Smooth muscle cell (in vitro differentiated cells): ENCODE data around the gene FSIP1. TPM values are rescaled to one million over a fixed set of nuclear protein-coding genes. Genes with fewer than 3 reads are reported as not detected.

Source experiments
- DNase-seq: peaks from one replicate; lab custom pipeline; 2025; ENCODE audit not compliant: unreplicated experiment; lab: John Stamatoyannopoulos, UW
- H2AFZ ChIP-seq: fragments of 200-600 bp; sonication (generic); 2 replicates; pipeline ENCODE4 v1.6.0; 2016; ENCODE audit warnings: antibody characterized with exemption, low read depth, mild to moderate bottlenecking
- H3F3A ChIP-seq: fragments of 200-600 bp; sonication (generic); 2 replicates; pipeline ENCODE4 v1.6.0; 2017; ENCODE audit warnings: antibody characterized with exemption, low read depth
- H3K27ac ChIP-seq: fragments of 200-600 bp; sonication (generic); 2 replicates; pipeline ENCODE4 v1.5.1; 2016; ENCODE audit warnings: low read depth, mild to moderate bottlenecking
- H3K27me3 ChIP-seq: fragments of 200-600 bp; sonication (generic); 2 replicates; pipeline ENCODE4 v1.6.1; 2016; ENCODE audit warnings: low read depth, mild to moderate bottlenecking
- H3K36me3 ChIP-seq: fragments of 200-600 bp; sonication (generic); 2 replicates; pipeline ENCODE4 v1.5.1; 2016; ENCODE audit warnings: low read depth
- H3K4me1 ChIP-seq: fragments of 200-600 bp; sonication (generic); 2 replicates; pipeline ENCODE4 v1.5.1; 2016; ENCODE audit warnings: low read depth
- H3K4me2 ChIP-seq: fragments of 200-600 bp; sonication (generic); 2 replicates; pipeline ENCODE4 v1.6.0; 2016; ENCODE audit warnings: mild to moderate bottlenecking
- H3K4me3 ChIP-seq: fragments of 200-600 bp; sonication (generic); 2 replicates; pipeline ENCODE4 v1.5.1; 2016; ENCODE audit warnings: mild to moderate bottlenecking
- H3K79me2 ChIP-seq: fragments of 200-600 bp; sonication (generic); 2 replicates; pipeline ENCODE4 v1.6.0; 2016; ENCODE audit warnings: low read depth, mild to moderate bottlenecking
- H3K9ac ChIP-seq: fragments of 200-600 bp; sonication (generic); 2 replicates; pipeline ENCODE4 v1.6.0; 2016; ENCODE audit warnings: low read depth
- H3K9me3 ChIP-seq: fragments of 200-600 bp; sonication (generic); replicated peaks from 2 replicates; pipeline ENCODE4 v1.5.1; 2016; ENCODE audit warnings: low read depth
- H4K20me1 ChIP-seq: fragments of 200-600 bp; sonication (generic); 2 replicates; pipeline ENCODE4 v1.6.0; 2016; ENCODE audit warnings: low read depth
- CTCF ChIP-seq: fragments of 200-600 bp; sonication (generic); IDR thresholded peaks from 2 replicates; pipeline ENCODE4 v1.5.1; 2017; ENCODE audit warnings: borderline replicate concordance, mild to moderate bottlenecking, antibody characterized with exemption; ENCODE audit not compliant: insufficient read depth, poor library complexity, severe bottlenecking
- WGBS: methylation state at CpG from one replicate; pipeline ENCODE4 v1.1.7; 2016; ENCODE audit warnings: low lambda C conversion rate; 5-methylcytosine and 5-hydroxymethylcytosine counted together
- polyA plus RNA-seq: library from polyadenylated mRNA; unstranded; fragments of >200 nt; fragmentation: Nextera tagmentation; extraction: Ambion mirVana; gene quantifications from 2 replicates; pipeline ENCODE4 v1.2.1, GENCODE V29; 2016
- total RNA-seq: library from RNA; depleted of rRNA; stranded (reverse); fragments of >200 nt; gene quantifications from 2 replicates; pipeline ENCODE4 v1.2.3, GENCODE V29; 2014

The FSIP1 gene
- total and polyA plus RNA-seq, 2 experiments from 2014 or later, result 0.13 to 0.43 TPM

- H4K20me1 ChIP-seq, result no peaks in the 10 kb centered on the region
- peaks cover 18% of the 10 kb centered on the region for H3F3A ChIP-seq
- H3K4me3 ChIP-seq, result no peak overlapping the region
- no peaks in the 10 kb centered on the region for H3K79me2 ChIP-seq
- H3K4me2 ChIP-seq, result no peak overlapping the region
- WGBS, result 86% methylated on average over 1 of the region's 1 CpG
- no peak for TF ChIP-seq CTCF
- H3K4me1 ChIP-seq, result peaks cover 26% of the 10 kb centered on the region
- no peak overlapping the region for H3K27ac ChIP-seq
- no peak for DNase-seq
- no peaks in the 10 kb centered on the region for H3K9me3 ChIP-seq
- H3K9ac ChIP-seq, result no peak overlapping the region
- no peaks in the 10 kb centered on the region for H3K36me3 ChIP-seq
- H2AFZ ChIP-seq, result no peak overlapping the region
- no peaks in the 10 kb centered on the region for H3K27me3 ChIP-seq
Observed at GRCh38 chr15:39574427-39574826, 208.2 kb downstream of the FSIP1 start.

GRCh38 chr15:39573844-39574243, 208.8 kb downstream of the FSIP1 start:
- WGBS, result 70% methylated on average over 4 of the region's 4 CpGs
- Histone ChIP-seq H3K27me3 (no peaks in the 10 kb centered on the region), H3K4me1 (peaks cover 20% of the 10 kb centered on the region), H3F3A (peaks cover 12% of the 10 kb centered on the region), H3K36me3 (no peaks in the 10 kb centered on the region), H3K4me3 (no peak overlapping the region), H3K9me3 (no peaks in the 10 kb centered on the region), H3K27ac (no peak overlapping the region), H2AFZ (no peak overlapping the region), H3K79me2 (no peaks in the 10 kb centered on the region), H4K20me1 (no peaks in the 10 kb centered on the region), H3K4me2 (no peak overlapping the region), H3K9ac (no peak overlapping the region)
- DNase-seq, result no peak
- TF ChIP-seq CTCF, result no peak

- Histone ChIP-seq H3F3A (peaks cover 8% of the 10 kb centered on the region), H3K27me3 (no peaks in the 10 kb centered on the region), H3K79me2 (no peaks in the 10 kb centered on the region), H3K9ac (no peak overlapping the region), H3K27ac (no peak overlapping the region), H3K4me3 (no peak overlapping the region), H3K4me2 (no peak overlapping the region), H3K9me3 (no peaks in the 10 kb centered on the region), H3K36me3 (no peaks in the 10 kb centered on the region), H4K20me1 (no peaks in the 10 kb centered on the region), H2AFZ (no peak overlapping the region), H3K4me1 (peaks cover 18% of the 10 kb centered on the region)
- no peak for DNase-seq
- TF ChIP-seq CTCF, result no peak
- 93% methylated on average over 2 of the region's 2 CpGs for WGBS
Observed at GRCh38 chr15:39573287-39573686, 209.4 kb downstream of the FSIP1 start.

DNA sequence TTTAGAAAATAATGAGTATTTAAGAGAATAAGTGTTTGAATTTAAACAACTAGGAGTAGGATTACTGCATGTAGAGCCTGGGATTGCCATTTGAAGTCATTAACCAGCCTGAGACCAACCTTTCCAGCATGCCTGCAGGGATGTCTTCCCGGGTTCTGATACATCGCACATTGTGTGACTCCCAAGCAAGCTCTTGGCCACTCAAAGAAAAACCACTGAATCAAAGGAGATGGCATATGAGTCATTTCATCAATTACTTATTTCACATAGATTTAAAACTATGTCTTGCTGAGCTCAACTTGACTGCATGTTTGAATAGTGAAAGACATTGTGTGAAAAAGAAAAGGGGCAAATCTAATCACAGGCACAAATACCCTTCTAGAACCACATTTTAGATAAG, 216.8 kb downstream of the FSIP1 start:
- Histone ChIP-seq H3K4me3 (no peak overlapping the region), H3K79me2 (no peaks in the 10 kb centered on the region), H3K27ac (no peak overlapping the region), H3K9me3 (no peaks in the 10 kb centered on the region), H3F3A (peaks cover 3% of the 10 kb centered on the region), H3K27me3 (no peaks in the 10 kb centered on the region), H2AFZ (no peak overlapping the region), H3K4me2 (no peak overlapping the region), H3K9ac (no peak overlapping the region), H3K36me3 (no peaks in the 10 kb centered on the region), H4K20me1 (no peaks in the 10 kb centered on the region), H3K4me1 (peaks cover 11% of the 10 kb centered on the region)
- no peak for DNase-seq
- no peak for TF ChIP-seq CTCF
- 96% methylated on average over 2 of the region's 2 CpGs for WGBS
